GM21723 (cell line): ENCODE measurements around the gene PFN1.

Experiments
- ATAC-seq: cut with Tn5 transposase; IDR thresholded peaks from one replicate; pipeline ENCODE4 v1.9.1; 2021; ENCODE audit warnings: mild to moderate bottlenecking, moderate library complexity; ENCODE audit not compliant: unreplicated experiment

Gene PFN1

DNA sequence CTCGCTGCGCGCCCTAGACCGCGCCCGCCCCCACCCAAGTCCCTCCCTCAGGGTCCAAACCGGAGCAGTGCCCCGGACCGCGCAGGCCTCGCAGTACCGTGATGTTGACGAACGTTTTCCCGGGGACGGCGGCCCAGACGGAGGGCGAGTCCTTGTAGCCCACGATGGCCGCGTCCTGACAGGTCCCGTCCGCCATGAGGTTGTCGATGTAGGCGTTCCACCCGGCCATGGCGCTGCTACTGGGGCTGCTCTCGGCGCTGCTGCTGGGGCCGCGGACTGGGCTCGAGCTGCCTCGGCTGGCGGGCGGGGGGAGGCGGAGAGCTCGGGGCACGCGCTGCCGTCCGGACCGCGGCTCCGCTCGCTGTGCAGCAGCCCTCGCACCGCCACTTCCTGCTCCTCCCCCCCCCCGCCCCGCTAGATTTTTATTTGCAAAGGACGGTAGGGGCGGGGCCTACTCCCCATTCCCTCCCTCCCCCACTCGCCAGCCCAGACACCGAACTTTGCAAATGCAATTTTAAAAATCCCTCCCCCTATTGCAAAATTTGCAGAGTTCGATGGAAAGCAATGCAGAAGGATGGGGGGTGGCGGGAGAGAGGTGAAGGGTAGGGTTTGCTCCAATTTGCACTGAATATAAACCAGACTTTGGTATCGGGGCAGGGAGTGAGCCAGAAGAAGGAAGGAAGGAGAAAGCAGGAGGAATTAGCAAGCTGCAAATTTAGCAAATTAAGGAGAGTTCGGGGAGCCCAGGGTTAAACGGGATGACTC lies at the start of gene PFN1:
Gene PFN1 (minus strand): TSS at position 365 of the 765 bp plus-strand sequence. CDS start 136 bp downstream, at position 229.
- ATAC-seq: peak; percentile 15

DNA sequence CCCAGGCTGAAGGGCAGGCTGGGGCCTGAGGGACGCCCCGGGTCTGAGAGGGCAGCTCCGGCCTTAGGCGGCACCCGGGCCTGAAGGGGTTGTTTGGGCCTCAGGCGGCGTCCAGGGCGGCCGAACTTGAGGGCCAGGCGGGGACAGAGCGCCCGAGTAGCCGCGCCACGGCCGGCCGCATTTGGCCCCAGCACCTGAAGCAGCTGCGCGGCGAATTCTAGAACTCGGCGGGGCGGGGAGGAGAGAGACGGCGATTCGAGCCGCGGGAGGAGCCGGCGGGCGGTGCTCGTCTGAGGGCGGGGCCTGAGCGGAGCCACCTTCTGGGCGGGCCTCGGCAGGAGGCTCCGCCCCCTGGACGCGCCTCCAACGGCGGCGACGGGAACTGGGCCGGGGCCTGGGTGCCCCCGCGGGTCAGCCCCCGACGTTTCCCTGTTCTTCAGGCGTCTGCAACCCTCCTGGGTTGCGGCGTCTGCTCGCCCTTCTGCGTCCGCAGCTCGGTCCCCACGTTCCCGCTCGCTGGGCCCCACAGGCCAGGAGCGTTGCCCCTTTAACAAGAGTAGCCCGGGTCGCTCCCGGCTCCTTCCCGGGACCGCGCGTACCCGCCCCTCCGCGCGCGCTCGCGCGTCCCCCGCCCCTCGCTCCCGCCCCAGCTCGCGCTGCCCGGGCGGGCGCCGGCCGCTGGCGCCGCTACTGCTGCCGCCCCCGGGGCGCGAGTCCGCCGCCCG lies 49.1 kb upstream of the PFN1 start, which contains the start of the genes INCA1 and KIF1C:
Gene INCA1 (minus strand): TSS at position 221 of the 725 bp plus-strand sequence. CDS start 3,085 bp downstream, outside the sequence.
Gene KIF1C (plus strand): TSS at position 649 of the 725 bp plus-strand sequence. CDS start 2,297 bp downstream, outside the sequence.
- ATAC-seq: peak; percentile 85

GRCh38 chr17:4994081-4994595 lies 45.8 kb upstream of the PFN1 start:
- ATAC-seq: no peak

DNA sequence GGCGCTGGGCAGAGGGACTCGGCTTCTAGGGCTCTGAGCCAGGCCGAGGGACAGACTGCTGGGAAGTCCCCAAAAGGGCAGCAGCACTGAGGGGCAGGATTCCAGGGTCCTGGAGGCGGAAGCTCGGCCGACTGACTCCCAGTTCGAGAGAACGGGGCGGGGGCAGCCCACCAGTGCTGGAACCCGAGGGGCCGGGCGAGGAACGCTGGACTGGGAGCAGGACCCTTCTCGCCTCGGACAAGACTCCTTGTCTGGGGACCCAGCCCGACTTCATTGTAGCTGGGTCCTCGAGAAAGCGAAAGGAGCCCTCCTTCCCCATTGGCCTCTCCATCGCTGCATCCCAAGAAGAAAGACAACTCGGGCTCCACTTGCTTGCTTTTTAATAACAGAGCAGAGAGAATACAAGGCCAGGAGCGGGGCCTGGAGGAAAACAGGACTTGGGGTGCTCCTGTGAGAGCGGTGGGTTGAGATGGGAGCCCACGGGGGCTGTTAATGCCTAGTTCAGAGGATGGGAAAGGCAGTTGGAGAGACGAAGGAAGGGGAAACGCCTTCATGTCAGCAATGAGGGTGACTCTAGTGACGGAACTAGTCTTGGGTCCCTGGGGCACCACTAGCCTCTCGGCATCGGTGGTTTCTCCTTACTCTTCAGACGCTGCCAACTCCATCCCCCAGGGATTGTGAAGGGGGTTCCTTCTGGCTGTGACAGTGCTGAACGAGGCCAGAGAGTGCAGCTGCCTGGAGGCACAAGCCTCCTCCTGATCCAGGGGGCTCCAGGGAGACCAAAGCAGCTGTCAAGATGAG lies 39.6 kb upstream of the PFN1 start:
- no peak for ATAC-seq

- peak; percentile 61 for ATAC-seq
Measured at GRCh38 chr17:4986951-4987766, 38.8 kb upstream of the PFN1 start, which contains the start of gene CAMTA2. CAMTA2 (minus strand) TSS chr17:4987675; CDS start chr17:4986222, 1,453 bp downstream.

- no peak for ATAC-seq
Measured at GRCh38 chr17:4986403-4986802, 38.1 kb upstream of the PFN1 start.

GRCh38 chr17:4982305-4982704 lies 34.0 kb upstream of the PFN1 start:
- ATAC-seq: no peak

DNA sequence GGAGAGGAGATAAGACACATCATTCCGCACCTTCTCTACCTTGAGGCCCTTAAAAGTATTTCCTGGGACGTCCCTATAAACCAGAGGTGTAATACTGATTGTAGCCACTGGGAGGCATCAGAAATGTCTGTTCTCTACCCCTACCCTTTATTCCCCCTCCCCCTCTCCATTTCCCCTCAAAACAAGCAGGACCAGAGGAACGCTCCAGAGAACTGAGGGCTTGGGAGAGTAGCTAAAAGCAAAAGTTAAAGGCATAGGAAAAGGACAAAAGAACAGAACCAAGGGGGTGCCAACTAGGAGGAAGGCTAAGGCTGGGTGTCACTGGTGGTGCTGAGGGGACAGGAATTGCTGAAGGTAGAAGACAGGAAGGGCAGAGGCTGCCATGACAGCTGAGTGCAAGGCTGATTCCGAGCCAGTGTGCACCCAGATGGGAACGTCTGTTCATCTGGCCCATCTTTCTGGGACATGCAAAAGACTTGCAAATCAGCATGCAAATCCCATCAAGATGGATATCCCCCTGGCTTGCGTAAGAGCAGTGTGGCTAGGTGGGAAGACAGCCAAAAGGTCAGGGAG lies 32.4 kb upstream of the PFN1 start:
- ATAC-seq: no peak

DNA sequence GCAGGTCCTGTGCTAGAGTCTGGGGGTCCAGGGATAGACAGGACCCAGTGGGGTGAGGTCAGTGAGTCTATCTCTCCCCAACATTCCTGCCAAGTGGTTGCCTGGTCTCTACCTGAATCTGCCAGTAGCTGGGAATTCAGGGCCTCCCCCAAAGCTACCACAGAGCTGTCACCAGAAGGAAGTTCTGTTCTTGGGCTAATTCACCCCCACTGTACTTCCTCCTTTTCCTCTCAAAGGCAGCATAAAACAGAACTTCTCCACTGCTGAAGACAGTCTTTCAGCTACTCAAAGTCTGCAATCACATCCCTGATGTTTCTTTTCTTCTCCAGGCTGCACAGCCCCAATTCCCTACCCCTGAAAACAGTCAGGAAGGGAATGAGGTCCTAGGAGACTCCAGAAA lies 30.4 kb upstream of the PFN1 start:
- no peak for ATAC-seq

DNA sequence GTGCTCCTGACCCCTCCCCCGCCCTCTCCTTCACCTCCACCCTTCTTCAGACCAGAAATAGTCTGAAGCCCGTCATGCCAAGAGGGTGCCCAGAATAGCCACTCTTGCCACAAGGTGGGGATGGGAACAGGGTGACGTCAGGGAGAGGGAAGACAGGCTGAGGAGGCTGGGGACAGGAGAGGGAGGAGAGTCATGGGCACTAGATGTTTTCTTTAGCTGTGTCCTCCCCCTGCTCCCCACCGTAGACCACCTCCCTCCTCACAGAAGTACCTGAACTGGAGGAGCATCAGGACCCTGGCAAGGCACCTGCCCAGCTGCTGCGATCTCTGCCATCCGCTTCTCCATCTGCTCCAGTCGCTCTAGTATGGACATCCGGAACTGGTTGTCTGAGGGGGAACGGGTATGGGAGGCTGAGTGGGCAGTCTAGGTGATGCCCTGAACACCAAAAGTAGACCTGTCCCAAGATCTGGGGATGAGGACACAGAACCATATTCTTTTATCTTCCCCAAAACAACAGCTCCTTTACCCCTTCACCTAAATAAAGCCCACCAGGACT lies 25.9 kb upstream of the PFN1 start:
- ATAC-seq: no peak

- ATAC-seq: no peak
Measured at GRCh38 chr17:4973256-4974114, 25.2 kb upstream of the PFN1 start.

GRCh38 chr17:4972752-4973151 lies 24.4 kb upstream of the PFN1 start:
- no peak for ATAC-seq

DNA sequence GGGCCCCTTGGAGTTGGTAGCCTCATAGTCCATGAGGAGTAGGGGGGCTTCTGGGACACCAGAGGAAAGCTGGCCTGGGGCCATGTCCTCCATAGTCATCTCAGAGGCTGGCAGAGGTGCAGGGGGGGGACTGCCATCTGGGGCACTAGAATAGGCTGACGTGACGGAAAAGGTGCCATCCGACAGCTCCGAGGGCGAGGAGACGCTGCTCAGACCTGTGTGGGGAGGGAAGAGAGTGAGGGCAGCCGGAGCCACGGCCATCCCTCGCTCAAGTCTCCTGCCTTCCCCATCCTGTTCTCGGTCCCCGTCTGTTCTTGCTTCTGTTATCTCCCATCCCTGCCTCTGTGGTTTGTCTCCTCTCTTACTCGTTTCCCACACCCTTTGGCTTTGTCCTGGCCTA lies 24.0 kb upstream of the PFN1 start:
- no peak for ATAC-seq

GRCh38 chr17:4971826-4972225 lies 23.5 kb upstream of the PFN1 start:
- no peak for ATAC-seq

DNA sequence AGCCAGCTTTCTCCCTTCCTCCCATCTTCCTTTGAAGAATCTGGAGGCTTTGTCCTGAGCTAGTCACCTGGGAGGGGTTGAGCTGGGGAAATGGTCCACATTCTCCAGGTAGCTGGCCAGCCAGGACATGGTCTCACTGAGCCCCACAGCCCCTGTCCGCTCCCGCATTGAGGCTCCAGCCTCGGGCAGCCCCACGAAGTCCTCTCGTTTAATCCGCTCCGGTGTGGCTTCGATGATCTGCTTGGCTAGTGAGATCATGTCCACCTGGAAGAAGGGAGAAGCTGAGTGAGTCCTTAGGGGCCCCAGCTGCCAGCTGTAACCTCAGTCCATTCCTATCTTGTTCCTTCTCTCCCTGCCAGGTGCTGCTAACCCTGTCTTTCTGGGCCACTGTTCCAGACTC lies 21.9 kb upstream of the PFN1 start:
- no peak for ATAC-seq

DNA sequence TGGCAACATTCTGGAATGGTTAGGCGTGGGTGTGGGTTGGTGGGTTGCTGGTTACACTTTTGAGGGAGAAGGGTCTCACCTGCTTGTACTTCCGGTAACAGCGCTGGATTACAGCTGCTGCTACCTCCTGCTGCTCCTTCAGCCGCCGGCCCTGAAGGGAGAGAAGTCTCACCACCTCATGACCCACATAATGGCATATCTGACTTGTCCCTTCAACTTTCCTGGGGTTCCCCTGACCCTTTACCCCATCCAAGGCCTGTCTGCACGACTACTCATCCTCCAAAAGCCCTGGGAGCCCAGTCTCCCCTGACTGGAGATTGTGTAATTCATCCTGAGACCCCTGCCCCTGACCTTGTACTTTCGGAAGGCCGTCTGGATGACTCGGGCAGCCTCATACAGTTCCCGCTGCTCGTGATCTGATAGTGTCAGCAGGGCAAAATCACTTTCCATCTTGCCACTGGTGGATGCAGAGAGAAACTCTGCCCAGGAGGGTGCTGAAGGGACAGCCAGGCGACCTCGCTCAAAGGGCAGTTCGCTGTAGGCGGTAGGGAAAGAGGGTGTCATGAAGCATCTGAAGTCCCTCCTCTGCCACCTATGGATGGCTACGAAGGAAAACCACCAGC lies 21.3 kb upstream of the PFN1 start:
- no peak for ATAC-seq

GRCh38 chr17:4969047-4969550 lies 20.8 kb upstream of the PFN1 start:
- no peak for ATAC-seq
